GM12875 (cell line): ENCODE results near the gene HOXB7.

Experiments
- H3K4me3 ChIP-seq: one replicate; pipeline ENCODE4 v1.5.1; 2011; ENCODE audit warnings: low read depth, low read length, control low read depth
- CTCF ChIP-seq: IDR thresholded peaks from 2 replicates; pipeline ENCODE4 v1.5.1; 2011; ENCODE audit warnings: low read depth, mild to moderate bottlenecking, control low read depth, inconsistent platforms, low read length, moderate library complexity, borderline replicate concordance; ENCODE audit not compliant: insufficient read depth

Gene HOXB7

DNA sequence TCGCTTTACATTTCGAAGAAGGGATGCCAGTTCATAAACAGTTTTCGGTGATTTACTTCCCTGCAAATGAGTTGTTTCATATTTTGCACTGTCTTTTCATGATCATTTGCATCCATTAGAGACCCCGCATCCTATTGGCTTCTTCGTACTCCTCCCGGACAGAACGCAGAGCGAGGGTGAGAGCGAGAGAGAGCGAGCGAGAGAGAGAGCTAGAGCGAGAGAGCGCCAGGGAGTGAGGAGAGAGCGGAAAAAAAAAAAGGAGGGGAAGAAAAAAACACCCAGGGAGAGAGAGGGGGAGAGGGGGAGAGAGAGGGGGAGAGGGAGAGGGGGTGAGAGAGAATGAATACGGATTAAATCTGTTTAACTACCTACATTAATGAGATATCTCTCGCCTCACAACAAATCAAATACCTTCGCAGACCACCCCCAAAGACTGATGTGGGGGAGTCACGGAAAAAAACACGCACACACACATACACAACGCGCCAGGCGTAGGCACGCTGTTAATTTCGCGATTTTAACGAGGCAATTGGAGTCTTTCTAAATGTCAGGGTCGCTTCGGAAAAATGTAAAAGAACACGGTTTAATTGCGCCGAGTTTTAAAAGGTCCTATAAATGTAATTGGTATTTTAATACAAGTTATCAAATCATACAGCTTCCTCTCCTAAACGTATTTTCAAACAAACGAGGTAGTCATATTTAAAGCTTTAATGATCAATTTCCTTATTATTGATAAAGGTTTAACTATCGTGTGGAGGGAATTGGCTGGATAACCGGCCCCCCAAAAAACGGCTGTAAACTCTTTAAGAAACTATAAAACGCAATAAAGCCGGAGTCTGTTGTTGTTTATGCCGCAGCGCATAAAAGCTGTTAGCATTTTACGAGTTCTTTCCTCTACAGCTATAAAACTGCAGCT lies 4.5 kb upstream of the HOXB7 start, which contains the start of gene HOXB8:
HOXB8 (minus strand) TSS at position 246 of the 916 bp plus-strand sequence. CDS start 588 bp downstream, outside the sequence.
- no peak within 1 kb of the TSS for H3K4me3 ChIP-seq
- no peak for TF ChIP-seq CTCF

- no peak for TF ChIP-seq CTCF
- H3K4me3 ChIP-seq, result no peak overlapping the region
Measured at GRCh38 chr17:48613862-48614694, 3.3 kb upstream of the HOXB7 start.

DNA sequence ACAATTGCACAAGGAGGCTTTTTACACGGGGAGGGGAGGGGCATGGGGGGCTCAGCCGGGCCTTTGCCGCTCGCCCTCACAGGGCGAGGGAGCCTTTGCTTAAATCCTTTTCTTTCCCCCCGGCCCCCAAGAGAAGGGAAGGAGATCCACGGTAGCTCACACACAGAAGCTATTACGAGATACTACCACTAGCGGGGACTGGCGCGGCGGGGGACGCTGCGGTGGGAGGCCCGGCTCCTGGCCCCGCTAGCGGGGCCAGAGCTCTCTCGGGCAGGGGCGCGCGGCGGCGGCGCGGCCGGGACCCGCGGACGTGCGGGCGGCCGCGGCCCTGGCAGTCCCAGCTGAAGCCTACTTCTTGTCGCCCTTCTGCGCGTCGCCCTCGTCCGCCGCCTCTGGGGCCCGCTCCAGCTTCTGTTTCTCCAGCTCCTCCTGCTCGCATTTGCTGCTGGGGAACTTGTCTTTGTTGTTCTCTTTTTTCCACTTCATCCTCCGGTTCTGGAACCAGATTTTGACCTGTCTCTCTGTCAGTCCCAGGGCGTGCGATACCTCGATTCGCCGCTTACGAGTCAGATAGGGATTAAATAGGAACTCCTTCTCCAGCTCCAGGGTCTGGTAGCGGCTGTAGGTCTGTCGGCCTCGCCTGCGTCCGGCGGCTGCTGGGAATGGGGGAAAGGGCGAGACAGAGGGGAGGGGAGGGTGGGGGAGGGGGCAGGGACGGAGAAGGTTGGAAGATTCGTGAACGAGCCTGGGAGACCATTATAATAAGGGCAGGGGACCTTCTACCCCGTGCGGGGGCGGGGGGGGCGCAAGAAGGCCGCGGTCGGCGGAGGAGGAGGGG lies 2.3 kb upstream of the HOXB7 start:
- TF ChIP-seq CTCF, result peak; percentile 38; the same call in 1 of the 2 replicates
- peak overlapping the region; percentile 28 for H3K4me3 ChIP-seq

DNA sequence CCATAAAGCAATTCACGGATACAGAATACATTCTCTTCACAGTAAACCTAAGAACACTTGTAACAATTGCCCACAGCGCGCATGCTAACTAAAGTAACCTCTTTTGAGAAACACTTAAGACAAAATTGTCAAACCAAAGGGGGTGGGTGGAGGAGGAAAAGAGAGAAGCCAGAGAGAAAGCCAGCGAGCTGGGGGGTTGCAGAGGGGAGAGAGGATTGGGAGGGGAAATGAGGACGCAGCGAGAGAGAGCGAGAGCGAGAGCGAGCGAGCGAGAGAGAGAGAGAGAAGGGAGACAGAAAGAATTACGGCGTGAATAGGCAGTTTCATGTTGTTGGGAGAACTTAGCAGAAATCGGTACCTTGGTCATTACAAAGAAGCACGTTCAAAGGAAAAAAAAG lies 1.6 kb upstream of the HOXB7 start:
- TF ChIP-seq CTCF, result no peak
- peak overlapping the region; percentile 28 for H3K4me3 ChIP-seq

DNA sequence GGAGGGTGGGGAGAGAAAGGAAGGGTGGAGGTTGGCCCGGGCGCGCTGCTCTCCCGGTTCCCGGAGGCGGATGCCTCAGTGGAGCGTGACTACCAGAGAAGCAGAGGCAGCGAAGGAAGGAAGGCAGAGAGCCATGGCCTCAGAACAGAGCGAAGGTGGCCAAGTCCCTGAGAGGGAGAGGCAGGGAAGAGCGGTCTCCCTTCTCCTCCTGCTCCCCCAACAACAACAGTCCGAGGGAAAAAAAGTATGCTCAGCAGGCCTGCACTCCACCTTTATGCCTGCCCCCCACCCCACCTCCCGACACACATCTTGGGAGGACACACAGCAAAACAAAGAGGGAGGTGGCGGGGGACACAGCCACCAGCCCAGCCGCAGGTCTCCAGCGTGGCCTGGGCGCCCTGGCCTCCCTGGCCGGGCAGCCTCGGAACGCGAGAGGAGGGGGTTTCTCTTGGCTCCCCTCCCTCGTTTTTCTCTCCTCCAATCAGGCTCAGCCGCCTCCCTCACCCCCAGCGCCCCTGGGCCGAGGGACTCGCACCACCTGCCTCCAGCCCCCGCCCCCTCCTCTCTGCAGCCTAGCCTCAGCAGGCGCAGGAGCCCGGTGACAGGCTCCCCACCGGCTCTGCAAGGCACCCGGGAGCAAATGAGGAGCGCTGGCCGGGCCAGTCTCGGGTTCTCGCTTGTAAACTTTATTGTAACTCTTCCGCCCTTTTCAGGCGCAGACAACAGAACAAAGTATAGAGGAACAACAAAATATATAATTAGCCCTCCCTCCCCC lies 1.1 kb upstream of the HOXB7 start:
- TF ChIP-seq CTCF, result no peak
- H3K4me3 ChIP-seq, result peak overlapping the region; percentile 87

- H3K4me3 ChIP-seq, result peak overlapping the region; percentile 87
- TF ChIP-seq CTCF, result no peak
Measured at GRCh38 chr17:48611213-48611612, 396 bp upstream of the HOXB7 start.
